HCT116 (cell line): ENCODE measurements around the gene TMEM26. TPM values are rescaled to one million over a fixed set of nuclear protein-coding genes. Genes with fewer than 3 reads are reported as not detected.

ENCODE experiments used
- ATAC-seq: fragments of 200-7000 bp; cut with Tn5 transposase; 2 replicates; pipeline ENCODE4 v1.9.1; 2020; ENCODE audit warnings: mild to moderate bottlenecking, moderate library complexity
- BruUV-seq: library from RNA; stranded (reverse); fragments of 400-500 nt; replicated peaks from 2 replicates; lab custom pipeline; 2021; lab: Mats Ljungman, UMichigan
- CTCF ChIA-PET: fragments of 300-600 bp; sonication (Branson Sonifier 250); formaldehyde crosslinking; loops from one replicate; lab custom pipeline; 2021; ENCODE audit warnings: antibody characterized with exemption; lab: Charles Lee
- POLR2A ChIA-PET: fragments of 300-600, 350-600 bp; sonication (Branson Sonifier 250); formaldehyde crosslinking; loops from one replicate; lab custom pipeline; 2021; ENCODE audit warnings: antibody characterized with exemption; lab: Charles Lee
- RAD21 ChIA-PET, 2 experiments: fragments of 300-600 bp; sonication (Branson Sonifier 250); formaldehyde crosslinking; loops; one replicate each; lab custom pipeline; 2023; ENCODE audit warnings: low total read pairs in 2 of 2; ENCODE audit not compliant: uncharacterized antibody in 2 of 2, unreplicated experiment in 2 of 2, low non-redundant PET in 1 of 2; lab: Charles Lee
- DNase-seq: peaks from one replicate; pipeline ENCODE4 v3.0.0-alpha.2; 2010; ENCODE audit warnings: low read depth, low spot score
- H2AFZ ChIP-seq: fragments of 200-600 bp; shearing (Covaris generic), sonication (generic); 2 replicates; pipeline ENCODE4 v1.6.1; 2017; ENCODE audit warnings: low read depth, mixed run types, mixed read lengths, antibody characterized with exemption, low read length; ENCODE audit not compliant: poor library complexity, severe bottlenecking
- H3K27ac ChIP-seq: 2 replicates; pipeline ENCODE4 v1.5.1; 2012; ENCODE audit warnings: low read depth, low read length
- H3K27me3 ChIP-seq: fragments of 200-600 bp; sonication (generic); 2 replicates; pipeline ENCODE4 v1.6.1; 2016; ENCODE audit warnings: mixed run types, low read length, mixed read lengths; ENCODE audit not compliant: insufficient read depth
- H3K36me3 ChIP-seq, 2 experiments: fragments of 200-500 bp in 1 of 2; fragments of 200-600 bp in 1 of 2; sonication (Bioruptor generic) in 1 of 2; sonication (generic) in 1 of 2; 2 replicates each; pipeline versions ENCODE4 v1.5.1 to v1.6.1; 2014 to 2016; ENCODE audit warnings: low read length in 2 of 2, inconsistent platforms in 1 of 2, mixed read lengths in 1 of 2, mixed run types in 1 of 2; ENCODE audit not compliant: insufficient read depth in 2 of 2, control insufficient read depth in 1 of 2
- H3K4me1 ChIP-seq, 2 experiments: fragments of 200-600 bp in 1 of 2; sonication (generic) in 1 of 2; 2 replicates each; pipeline versions ENCODE4 v1.5.1 to v1.6.1; 2012 to 2017; ENCODE audit warnings: low read length in 2 of 2, inconsistent platforms in 1 of 2, mild to moderate bottlenecking in 1 of 2, mixed read lengths in 1 of 2, mixed run types in 1 of 2, moderate library complexity in 1 of 2; ENCODE audit not compliant: insufficient read depth in 2 of 2, control insufficient read depth in 1 of 2
- H3K4me2 ChIP-seq: fragments of 200-600 bp; sonication (generic); 2 replicates; pipeline ENCODE4 v1.6.1; 2017; ENCODE audit warnings: mixed run types, low read length, mixed read lengths
- H3K4me3 ChIP-seq, 2 experiments: fragments of 200-600 bp in 1 of 2; sonication (generic) in 1 of 2; replicated peaks in 1 of 2; 2 replicates each; pipeline ENCODE4 v1.5.1; 2011 to 2016; ENCODE audit warnings: low read length in 2 of 2, control low read depth in 1 of 2, low read depth in 1 of 2, mild to moderate bottlenecking in 1 of 2, mixed read lengths in 1 of 2, mixed run types in 1 of 2
- H3K79me2 ChIP-seq: fragments of 200-600 bp; sonication (generic); 2 replicates; pipeline ENCODE4 v1.6.1; 2017; ENCODE audit warnings: mild to moderate bottlenecking, mixed run types, low read length, moderate library complexity, mixed read lengths; ENCODE audit not compliant: insufficient read depth
- H3K9ac ChIP-seq: fragments of 200-600 bp; sonication (generic); 2 replicates; pipeline ENCODE4 v1.6.1; 2016; ENCODE audit warnings: low read length, mixed read lengths
- H3K9me2 ChIP-seq: fragments of 200-600 bp; sonication (generic), shearing (Covaris generic); 2 replicates; pipeline ENCODE4 v1.6.1; 2017; ENCODE audit warnings: mixed run types, mild to moderate bottlenecking, moderate library complexity; ENCODE audit not compliant: insufficient read depth
- H3K9me3 ChIP-seq, 2 experiments: fragments of 200-500 bp in 1 of 2; fragments of 200-600 bp in 1 of 2; sonication (Bioruptor generic) in 1 of 2; sonication (generic) in 1 of 2; 2 replicates each; pipeline ENCODE4 v1.6.1; 2014 to 2017; ENCODE audit warnings: low read length in 2 of 2, mixed read lengths in 2 of 2, inconsistent platforms in 1 of 2, low read depth in 1 of 2, mild to moderate bottlenecking in 1 of 2, mixed run types in 1 of 2, moderate library complexity in 1 of 2; ENCODE audit not compliant: control insufficient read depth in 1 of 2, insufficient read depth in 1 of 2
- H4K20me1 ChIP-seq: fragments of 200-600 bp; sonication (generic), shearing (Covaris generic); 2 replicates; pipeline ENCODE4 v1.6.1; 2017; ENCODE audit warnings: mixed run types, mild to moderate bottlenecking, moderate library complexity; ENCODE audit not compliant: insufficient read depth
- CBX3 ChIP-seq: IDR thresholded peaks from 2 replicates; pipeline ENCODE4 v1.6.1; 2012; ENCODE audit warnings: low read depth
- EGR1 ChIP-seq: IDR thresholded peaks from 2 replicates; pipeline ENCODE4 v1.6.1; 2012; ENCODE audit warnings: low read depth
- ELF1 ChIP-seq: IDR thresholded peaks from 2 replicates; pipeline ENCODE4 v1.6.1; 2012; ENCODE audit warnings: low read depth, borderline replicate concordance
- EZH2phosphoT487 ChIP-seq: fragments of 200-600 bp; IDR thresholded peaks from 2 replicates; pipeline ENCODE4 v1.6.1; 2018; ENCODE audit warnings: antibody characterized with exemption, borderline replicate concordance
- JUND ChIP-seq: IDR thresholded peaks from 2 replicates; pipeline ENCODE4 v1.6.1; 2012
- POLR2A ChIP-seq: IDR thresholded peaks from 2 replicates; pipeline ENCODE4 v1.7.0; 2011; ENCODE audit warnings: borderline replicate concordance; ENCODE audit not compliant: insufficient read depth, insufficient read length; ENCODE audit errors: extremely low read depth
- POLR2AphosphoS5 ChIP-seq: IDR thresholded peaks from 2 replicates; pipeline ENCODE4 v1.6.1; 2011; ENCODE audit warnings: mild to moderate bottlenecking, low read depth, low read length, moderate library complexity
- RAD21 ChIP-seq: IDR thresholded peaks from 2 replicates; pipeline ENCODE4 v1.6.1; 2012; ENCODE audit warnings: low read depth, mild to moderate bottlenecking
- SIN3A ChIP-seq: IDR thresholded peaks from 2 replicates; pipeline ENCODE4 v1.6.1; 2012; ENCODE audit warnings: low read depth
- SP1 ChIP-seq: IDR thresholded peaks from 2 replicates; pipeline ENCODE4 v1.6.1; 2012; ENCODE audit warnings: low read depth
- TCF7L2 ChIP-seq: IDR thresholded peaks from 2 replicates; pipeline ENCODE4 v1.7.0; 2011; ENCODE audit warnings: borderline replicate concordance, inconsistent platforms; ENCODE audit not compliant: insufficient read depth, insufficient read length; ENCODE audit errors: extremely low read depth
- YY1 ChIP-seq: IDR thresholded peaks from 2 replicates; pipeline ENCODE4 v1.6.1; 2011; ENCODE audit warnings: low read length, low read depth, moderate library complexity, mild to moderate bottlenecking; ENCODE audit not compliant: insufficient replicate concordance; ENCODE audit errors: extremely low read depth
- ZFX ChIP-seq: fragments of 450-650 bp; IDR thresholded peaks from 2 replicates; pipeline ENCODE4 v1.6.1; 2017
- ZNF274 ChIP-seq: fragments of 200-500 bp; sonication (Bioruptor generic); IDR thresholded peaks from 2 replicates; pipeline ENCODE4 v1.6.1; 2014; ENCODE audit warnings: mild to moderate bottlenecking, low read depth, low read length, inconsistent platforms
- intact Hi-C: fragments of 100-400 bp; cut with micrococcal nuclease; formaldehyde crosslinking; loops from 2 replicates; pipeline ENCODE4 v1.10.0; 2022
- total RNA-seq: library from RNA; stranded (reverse); gene quantifications from one replicate; pipeline ENCODE4 v1.2.1, GENCODE V29; 2021; ENCODE audit not compliant: unreplicated experiment
- TF ChIP-seq, protein P1 (sequence below): IDR thresholded peaks from 2 replicates; pipeline ENCODE4 v1.6.1; 2012; ENCODE audit warnings: low read depth
- TF ChIP-seq, protein P2 (sequence below): IDR thresholded peaks from 2 replicates; pipeline ENCODE4 v1.6.1; 2012
- TF ChIP-seq, protein P3 (sequence below), 3 experiments: fragments of 200-600 bp in 1 of 3; sonication (generic) in 1 of 3; IDR thresholded peaks in 2 of 3; conservative IDR thresholded peaks in 1 of 3; 2 replicates each; pipeline ENCODE4 v1.5.1; 2012 to 2017; ENCODE audit warnings: low read depth in 2 of 3, low read length in 2 of 3, antibody characterized with exemption in 1 of 3, borderline replicate concordance in 1 of 3, control low read depth in 1 of 3, mild to moderate bottlenecking in 1 of 3, mixed read lengths in 1 of 3, mixed run types in 1 of 3, moderate library complexity in 1 of 3; ENCODE audit not compliant: insufficient read depth in 1 of 3

The TMEM26 gene
- total RNA-seq, 1 experiment from 2014 or later: not detected

DNA sequence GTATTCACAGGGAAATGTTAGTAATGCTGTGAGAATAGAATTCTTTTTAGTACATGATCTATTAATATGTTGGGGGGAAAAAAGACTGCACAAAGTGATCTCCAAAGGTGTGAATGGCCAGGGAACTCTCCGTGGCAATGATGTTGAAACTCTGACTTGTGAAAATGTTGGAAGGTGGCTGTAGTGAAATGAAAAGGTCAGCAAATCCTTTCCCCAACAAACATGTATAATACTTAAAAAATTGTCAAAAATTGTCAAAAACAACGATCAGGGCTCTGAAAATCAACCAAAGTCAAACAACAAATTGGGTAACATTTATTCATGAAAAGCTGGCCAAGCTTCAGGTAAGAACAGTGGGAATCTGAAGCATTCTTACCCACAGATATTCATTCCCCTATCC lies 35.5 kb downstream of the TMEM26 start:
- no peak for ATAC-seq
- no peak overlapping the region for H3K27ac ChIP-seq
- H3K27me3 ChIP-seq: no peaks in the 10 kb centered on the region
- intact Hi-C loops: no loop called here
- H3K4me2 ChIP-seq: no peak overlapping the region
- H3K79me2 ChIP-seq: no peaks in the 10 kb centered on the region
- no peak overlapping the region for H3K4me3 ChIP-seq
- H2AFZ ChIP-seq: no peak overlapping the region
- ChIA-PET CTCF (no interaction called here), RAD21 (no interaction called here), POLR2A (no interaction called here)
- no peaks in the 10 kb centered on the region for H3K36me3 ChIP-seq
- no peaks in the 10 kb centered on the region for H3K9me3 ChIP-seq
- no peaks in the 10 kb centered on the region for H3K4me1 ChIP-seq
- no TSS peak for BruUV-seq
- DNase-seq: no peak
- H3K9me2 ChIP-seq: no peaks in the 10 kb centered on the region
- H3K9ac ChIP-seq: no peak overlapping the region
- H4K20me1 ChIP-seq: no peaks in the 10 kb centered on the region
- TF ChIP-seq YY1 (no peak), POLR2AphosphoS5 (no peak), SIN3A (no peak), ELF1 (no peak), POLR2A (no peak), RAD21 (no peak), JUND (no peak), SP1 (no peak), CBX3 (no peak), EGR1 (no peak), EZH2phosphoT487 (no peak), TCF7L2 (no peak), ZNF274 (no peak), ZFX (no peak)
- TF ChIP-seq, protein P1, sequence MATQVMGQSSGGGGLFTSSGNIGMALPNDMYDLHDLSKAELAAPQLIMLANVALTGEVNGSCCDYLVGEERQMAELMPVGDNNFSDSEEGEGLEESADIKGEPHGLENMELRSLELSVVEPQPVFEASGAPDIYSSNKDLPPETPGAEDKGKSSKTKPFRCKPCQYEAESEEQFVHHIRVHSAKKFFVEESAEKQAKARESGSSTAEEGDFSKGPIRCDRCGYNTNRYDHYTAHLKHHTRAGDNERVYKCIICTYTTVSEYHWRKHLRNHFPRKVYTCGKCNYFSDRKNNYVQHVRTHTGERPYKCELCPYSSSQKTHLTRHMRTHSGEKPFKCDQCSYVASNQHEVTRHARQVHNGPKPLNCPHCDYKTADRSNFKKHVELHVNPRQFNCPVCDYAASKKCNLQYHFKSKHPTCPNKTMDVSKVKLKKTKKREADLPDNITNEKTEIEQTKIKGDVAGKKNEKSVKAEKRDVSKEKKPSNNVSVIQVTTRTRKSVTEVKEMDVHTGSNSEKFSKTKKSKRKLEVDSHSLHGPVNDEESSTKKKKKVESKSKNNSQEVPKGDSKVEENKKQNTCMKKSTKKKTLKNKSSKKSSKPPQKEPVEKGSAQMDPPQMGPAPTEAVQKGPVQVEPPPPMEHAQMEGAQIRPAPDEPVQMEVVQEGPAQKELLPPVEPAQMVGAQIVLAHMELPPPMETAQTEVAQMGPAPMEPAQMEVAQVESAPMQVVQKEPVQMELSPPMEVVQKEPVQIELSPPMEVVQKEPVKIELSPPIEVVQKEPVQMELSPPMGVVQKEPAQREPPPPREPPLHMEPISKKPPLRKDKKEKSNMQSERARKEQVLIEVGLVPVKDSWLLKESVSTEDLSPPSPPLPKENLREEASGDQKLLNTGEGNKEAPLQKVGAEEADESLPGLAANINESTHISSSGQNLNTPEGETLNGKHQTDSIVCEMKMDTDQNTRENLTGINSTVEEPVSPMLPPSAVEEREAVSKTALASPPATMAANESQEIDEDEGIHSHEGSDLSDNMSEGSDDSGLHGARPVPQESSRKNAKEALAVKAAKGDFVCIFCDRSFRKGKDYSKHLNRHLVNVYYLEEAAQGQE: no peak
- TF ChIP-seq, protein P2, sequence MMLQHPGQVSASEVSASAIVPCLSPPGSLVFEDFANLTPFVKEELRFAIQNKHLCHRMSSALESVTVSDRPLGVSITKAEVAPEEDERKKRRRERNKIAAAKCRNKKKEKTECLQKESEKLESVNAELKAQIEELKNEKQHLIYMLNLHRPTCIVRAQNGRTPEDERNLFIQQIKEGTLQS: no peak
- TF ChIP-seq, protein P3, sequence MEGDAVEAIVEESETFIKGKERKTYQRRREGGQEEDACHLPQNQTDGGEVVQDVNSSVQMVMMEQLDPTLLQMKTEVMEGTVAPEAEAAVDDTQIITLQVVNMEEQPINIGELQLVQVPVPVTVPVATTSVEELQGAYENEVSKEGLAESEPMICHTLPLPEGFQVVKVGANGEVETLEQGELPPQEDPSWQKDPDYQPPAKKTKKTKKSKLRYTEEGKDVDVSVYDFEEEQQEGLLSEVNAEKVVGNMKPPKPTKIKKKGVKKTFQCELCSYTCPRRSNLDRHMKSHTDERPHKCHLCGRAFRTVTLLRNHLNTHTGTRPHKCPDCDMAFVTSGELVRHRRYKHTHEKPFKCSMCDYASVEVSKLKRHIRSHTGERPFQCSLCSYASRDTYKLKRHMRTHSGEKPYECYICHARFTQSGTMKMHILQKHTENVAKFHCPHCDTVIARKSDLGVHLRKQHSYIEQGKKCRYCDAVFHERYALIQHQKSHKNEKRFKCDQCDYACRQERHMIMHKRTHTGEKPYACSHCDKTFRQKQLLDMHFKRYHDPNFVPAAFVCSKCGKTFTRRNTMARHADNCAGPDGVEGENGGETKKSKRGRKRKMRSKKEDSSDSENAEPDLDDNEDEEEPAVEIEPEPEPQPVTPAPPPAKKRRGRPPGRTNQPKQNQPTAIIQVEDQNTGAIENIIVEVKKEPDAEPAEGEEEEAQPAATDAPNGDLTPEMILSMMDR (IDR thresholded peaks at IDR 0.05 in 2 of 3, conservative IDR thresholded peaks at IDR 0.05 in 1 of 3; ENCODE audit: borderline replicate concordance in 1 of 3, insufficient read depth in 1 of 3, low read depth in 2 of 3, low read length in 2 of 3): no peak
